Stimulated activated CD4-positive, alpha-beta T cell treated with anti-CD3 and anti-CD28 coated beads, TNF-alpha, amount 100 ng/mL, for 1 hour (primary cell): ENCODE measurements around the gene TUFT1.

ENCODE experiments used
- DNase-seq, 3 donors: peaks; one replicate each; pipeline ENCODE4 v3.0.0-alpha.2; 2020; ENCODE audit warnings: low read depth in 3 of 3, low spot score in 1 of 3

TUFT1 gene

DNA sequence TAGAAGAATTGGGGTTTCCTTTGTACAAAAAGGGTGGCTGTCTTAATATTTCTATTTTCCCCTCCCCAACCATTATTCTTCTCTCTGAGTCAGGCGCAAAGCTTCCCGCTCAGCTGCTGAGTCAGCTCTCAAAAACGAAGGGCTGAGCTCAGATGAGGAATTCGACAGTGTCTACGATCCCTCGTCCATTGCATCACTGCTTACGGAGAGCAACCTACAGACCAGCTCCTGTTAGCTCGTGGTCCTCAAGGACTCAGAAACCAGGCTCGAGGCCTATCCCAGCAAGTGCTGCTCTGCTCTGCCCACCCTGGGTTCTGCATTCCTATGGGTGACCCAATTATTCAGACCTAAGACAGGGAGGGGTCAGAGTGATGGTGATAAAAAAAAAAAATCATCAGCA is 3.0 kb upstream of the TUFT1 start:
- no peak for DNase-seq

DNA sequence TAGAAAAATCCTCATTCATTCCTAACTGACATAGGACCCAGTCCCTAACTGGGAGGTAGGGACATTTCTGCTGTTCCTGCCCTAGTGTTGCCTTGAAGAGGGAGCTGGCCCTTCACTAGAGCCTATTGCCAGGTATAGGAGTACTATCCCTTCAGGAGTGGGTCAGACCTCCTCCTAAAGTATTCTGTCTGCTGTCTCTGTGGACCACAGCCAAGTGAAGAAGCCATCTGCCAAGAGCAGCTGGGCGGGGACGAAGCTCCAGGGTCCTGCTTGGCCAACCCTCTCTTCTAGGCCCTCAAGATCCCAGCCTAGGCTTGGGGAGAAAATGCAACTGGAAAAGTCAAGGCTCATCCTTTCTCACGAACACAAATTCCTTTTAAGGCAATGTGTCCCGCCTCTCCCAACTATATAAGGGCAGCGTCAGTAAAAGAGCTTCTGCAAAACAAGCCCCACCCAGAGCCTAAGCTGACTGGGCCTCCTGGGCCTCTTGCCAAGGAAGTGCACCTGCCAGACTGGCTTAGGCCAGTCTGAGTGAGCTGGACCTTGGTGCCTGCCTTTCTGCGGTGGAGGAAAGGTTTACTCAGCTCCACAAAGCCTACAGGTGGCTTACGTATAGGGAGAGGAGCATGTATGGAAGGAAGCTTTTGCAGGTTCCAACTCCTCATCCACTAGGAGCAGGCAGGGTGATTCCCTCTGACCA is 638 bp upstream of the TUFT1 start:
- no peak for DNase-seq

DNA sequence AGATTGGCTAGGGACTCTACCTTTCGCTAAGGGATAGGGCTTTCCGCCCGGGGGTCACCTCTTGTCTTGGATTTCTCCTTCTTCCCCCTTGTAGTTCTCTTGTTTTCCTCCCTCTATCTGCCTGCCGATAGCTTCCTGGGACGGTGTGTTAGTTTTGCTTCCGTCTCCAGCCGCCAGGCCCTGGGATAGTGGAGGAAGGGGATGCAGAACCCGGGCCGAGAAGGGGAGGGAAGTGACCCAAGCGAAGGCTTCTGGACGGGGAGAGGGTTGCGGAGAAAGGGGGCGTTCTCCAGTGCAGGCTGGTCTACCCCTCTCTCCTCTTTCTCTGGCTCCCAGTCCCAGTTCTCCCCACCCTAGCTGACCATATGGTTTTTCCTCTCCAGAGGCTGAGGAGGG is 871 bp downstream of the TUFT1 start:
- DNase-seq, result no peak

DNA sequence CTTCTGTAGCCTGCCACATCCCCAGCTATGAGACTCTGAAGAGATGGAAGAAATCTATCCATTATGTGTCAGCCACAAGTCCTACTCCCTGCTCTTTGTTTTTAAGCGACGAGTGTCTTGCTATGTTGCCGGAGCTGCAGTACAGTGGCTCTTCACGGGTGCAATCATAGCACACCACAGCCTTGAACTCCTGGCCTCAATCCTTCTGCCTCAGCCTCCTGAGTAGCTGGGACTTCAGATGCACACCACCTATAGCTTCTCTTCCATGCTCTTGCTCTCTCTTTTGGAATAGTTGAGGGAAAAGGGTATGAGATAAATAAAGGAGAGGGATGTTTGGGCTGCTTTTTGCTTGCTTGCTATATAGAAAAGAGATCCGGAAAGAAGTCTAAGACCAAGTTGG is 1.6 kb downstream of the TUFT1 start:
- no peak for DNase-seq

DNA sequence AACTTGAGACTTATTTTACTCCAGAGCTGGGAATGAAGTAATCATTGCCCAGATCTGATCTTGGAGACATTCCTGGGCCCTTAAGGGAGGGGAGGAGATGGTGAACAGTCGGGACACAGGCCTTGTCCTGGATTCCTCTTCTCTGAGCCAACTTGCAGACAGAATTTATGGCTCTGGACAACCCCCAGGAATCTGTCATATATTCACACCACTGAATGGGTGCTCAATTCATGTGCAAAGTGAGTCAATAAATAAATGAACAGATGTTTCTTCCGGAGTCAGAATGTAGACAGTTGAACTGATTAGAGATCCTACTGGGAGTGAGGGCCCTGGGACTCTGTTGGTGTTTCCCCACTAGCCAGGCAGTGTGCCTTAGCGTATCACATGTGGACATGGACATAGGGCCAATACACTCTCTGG is 2.6 kb downstream of the TUFT1 start:
- no peak for DNase-seq

DNA sequence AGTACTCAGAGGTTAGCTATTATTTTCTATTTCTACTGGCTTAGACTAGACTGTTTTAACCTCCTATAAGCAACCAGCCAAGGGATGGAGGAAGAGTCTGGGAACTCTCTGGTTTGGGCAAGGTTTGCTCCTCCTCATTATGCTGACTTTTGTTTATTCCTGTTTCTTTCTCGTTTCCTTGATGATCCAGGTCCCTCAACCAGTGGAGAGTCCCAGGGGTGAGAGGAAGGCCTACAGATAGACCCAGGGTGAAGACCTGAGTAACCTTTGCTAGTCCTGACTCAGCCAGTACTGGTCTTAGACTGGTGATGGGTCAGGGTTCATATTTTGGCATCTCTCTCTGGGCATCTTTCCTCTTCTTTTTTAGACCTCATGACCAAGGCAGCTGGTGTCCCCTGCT is 5.4 kb downstream of the TUFT1 start:
- DNase-seq, result no peak

DNA sequence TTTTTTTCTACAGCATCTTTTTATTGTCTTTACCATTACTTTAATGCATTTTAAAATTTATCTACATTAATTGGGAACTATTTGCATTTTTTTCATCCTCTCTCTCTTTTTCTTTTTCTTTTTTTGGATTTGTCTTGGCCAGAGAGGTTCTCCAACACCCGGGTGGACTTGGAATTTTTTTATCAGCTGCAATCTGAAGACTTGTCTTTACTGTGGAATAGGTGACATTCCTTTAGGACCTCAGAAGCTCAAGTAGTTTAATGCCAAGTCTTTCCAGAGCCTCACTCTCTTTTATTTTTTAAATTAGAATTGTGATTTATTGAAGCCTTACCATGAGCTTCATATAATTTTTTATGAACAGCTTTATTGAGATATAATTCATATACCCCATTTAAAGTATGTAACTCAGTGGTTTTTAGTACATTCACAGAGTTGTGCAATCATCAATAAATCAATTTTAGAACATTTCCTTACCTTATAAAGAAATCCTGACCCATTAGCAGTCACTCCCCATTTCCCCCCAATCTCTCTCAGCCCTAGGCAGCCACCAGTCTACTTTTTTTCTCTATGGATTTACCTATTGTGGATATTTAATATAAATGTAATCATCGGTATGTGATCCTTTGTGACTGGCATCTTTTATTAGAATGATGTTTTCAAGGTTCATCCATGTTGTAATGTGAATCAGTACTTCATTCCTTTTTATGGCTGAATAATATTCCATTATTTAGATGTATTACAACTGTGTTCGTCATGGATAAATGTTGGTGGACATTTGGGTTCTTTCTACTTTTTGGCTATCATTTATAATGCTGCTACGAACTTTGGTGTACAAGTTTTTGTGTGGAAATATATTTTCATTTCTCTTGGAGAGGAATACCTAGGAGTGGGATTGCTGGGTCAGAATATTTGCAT is 6.2 kb downstream of the TUFT1 start:
- DNase-seq, result no peak

DNA sequence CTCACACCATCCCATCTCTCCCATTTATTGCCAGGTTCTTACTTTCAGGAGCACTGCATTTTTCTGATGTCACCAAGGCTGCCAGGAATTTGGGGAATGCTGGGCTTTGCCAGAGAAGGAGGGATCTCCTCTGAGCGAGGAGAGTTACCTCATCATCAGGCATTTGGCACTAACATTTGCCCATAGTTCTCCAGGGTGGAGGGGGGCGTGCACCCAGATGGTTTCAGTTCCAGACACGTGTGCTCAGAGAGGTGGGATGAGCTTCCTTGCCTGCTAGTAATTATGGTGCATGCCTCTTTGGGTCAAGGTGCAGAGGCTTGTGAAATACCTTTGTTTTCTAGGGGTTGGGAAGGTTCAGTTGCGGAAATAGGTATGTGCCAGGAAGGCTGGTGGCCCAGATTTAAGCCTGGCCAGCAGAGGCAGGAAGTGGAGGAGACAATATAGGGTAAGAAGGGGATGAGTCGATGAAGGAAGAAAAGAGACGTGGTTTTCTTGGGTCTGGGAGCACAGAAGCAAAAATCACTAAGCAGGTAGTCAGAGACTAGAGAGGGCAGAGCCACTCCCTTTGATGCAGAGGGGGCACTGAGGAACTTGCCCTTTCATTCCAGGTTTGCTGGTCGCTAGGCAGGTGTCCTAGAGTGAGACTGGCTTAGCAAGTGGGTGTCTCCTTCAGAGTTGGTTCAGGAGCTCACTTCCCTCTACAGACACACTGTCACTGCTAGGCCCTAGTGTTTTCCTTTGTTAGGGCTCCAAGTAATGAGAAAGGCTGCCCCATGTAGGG is 7.2 kb downstream of the TUFT1 start:
- no peak for DNase-seq

DNA sequence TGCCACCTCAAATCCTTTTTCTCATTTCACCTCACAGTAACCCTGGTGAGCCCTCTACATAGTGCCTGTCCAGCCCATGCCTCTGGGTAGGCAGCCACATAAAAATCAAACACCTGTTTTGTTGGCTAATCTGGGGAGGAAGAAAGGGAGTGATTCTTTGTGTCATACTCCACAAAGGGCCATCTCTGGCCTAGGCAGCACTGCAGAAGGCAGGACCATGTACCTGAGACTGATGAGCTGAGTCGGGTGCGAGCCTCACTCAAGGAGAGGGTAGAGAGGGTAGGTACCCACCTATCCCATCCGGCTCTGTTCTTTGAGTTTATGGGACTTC is 7.8 kb downstream of the TUFT1 start:
- no peak for DNase-seq

DNA sequence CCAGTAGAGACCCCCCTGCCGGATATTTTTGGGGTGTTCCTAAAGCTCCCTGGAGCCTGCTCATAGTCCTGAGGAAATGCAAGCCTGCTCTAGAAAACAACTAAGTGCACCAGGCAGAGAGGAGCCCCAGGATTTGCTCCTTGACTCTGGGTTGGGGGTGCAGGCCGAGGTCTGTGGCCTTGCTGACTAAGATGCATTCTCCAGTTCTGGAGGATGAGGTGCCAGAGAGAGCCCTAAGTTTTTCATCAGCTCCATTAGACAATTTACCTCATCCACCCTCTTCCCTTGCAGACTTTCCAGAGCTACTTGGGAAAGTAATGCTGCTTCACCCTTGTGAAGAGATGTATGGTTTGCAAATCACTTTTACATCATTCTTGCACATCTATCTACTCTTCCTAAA is 9.1 kb downstream of the TUFT1 start:
- DNase-seq, result no peak

DNA sequence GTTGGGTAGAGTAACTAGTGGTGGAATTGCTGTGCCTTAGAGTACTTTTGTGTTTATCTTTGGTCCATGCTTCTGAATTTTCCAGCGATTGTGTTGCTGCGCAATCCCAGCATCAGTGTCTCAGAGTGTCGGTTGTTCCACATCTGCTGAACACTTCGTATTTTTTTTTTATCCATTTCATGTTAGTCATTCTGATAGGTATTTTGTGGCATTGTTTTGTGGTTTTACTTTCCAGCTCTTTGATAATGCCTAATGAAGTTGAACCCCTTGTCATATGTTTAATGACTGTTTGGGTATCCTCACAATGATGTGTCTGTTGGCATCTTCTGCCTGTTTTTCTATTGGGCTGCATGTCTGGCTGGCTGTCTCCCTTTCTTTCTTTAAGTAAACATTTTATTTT is 13.6 kb downstream of the TUFT1 start:
- no peak for DNase-seq

DNA sequence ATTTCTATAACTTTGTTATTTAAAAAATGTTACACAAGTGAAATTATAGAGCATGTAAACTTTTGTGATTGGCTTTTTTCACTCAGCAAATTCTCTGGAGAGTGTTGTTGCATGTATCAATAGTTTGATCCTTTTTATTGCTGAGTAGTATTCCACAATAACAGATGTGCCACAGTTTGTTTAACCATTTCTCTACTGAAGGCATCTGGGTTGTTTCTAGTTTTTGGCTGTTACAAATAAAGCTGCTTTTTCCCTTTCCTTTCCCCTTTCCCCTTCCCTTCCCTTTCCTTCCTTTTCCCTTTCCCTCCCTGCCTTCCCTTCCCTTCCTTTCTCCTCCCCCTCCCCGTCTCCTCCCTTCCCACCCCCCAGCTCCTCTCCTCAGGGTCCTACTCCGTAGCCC is 15.9 kb downstream of the TUFT1 start:
- no peak for DNase-seq

DNA sequence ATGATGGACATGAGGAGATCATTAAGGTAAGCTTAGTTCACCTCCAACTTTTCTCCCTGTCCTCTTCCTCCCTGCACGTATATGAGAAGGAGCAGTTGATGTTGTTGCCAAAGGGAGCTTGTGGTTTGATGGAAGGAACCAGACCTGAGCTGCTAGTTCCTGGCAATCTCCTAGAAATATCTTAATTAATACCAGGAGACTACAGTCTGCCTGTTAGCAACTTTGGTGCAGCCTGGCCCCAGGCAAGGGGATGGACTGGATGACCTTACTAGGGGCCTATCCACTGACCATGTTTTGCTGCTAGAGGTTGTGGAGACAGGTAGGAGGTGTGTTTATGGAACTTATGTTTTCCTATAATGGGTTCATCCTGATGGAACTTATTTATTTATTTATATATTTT is 22.6 kb downstream of the TUFT1 start:
- no peak for DNase-seq

DNA sequence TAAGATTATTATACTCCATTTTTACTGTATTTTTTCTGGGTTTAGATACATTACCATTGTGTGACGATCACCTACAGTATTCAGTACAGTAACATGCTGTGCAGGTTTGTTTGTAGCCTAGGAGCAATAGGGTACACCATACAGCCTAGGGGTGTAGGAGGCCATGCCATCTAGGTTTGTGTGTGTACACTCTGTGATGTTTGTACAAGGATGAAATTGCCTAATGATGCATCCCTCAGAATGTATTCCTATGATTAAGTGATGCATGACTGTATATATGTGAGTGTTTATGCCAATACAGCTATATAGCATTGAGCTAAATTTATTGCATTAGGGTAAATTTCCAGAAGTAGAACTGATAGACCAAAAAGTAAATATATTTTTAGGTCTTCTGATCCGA is 23.3 kb downstream of the TUFT1 start:
- DNase-seq, result no peak

DNA sequence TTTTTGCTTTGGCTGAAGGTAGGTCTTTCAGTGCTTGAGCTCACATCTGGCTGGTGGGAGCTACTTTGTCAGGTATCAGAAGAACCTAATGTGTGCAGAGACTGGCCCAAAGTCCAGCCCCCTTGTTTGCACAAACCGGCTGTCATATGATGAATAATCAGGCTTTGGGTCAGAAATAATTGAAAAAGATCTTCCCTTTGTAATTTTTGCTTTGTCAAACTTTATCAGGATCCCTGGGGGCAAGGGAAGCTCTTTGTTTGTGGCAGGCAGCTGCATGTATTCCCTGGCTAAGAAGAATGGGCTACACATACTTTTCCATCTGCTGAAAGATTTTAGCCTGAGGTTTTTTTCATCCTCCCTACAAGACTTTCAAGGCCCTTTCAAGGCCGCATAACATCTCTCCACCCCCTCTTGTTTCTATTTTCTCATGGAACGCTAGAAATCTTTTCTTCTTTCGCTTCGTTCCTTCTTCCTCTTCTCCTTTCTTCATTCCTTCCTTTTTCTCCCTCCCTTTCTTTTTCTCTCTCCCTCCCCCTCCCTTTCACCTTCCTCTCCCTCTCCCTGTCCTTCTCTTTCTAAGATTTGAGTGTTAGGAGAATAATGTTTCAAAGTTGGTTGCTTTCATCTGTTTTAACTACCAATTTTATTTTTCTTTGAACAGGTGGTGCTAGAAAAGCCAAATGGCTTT is 25.5 kb downstream of the TUFT1 start:
- no peak for DNase-seq

DNA sequence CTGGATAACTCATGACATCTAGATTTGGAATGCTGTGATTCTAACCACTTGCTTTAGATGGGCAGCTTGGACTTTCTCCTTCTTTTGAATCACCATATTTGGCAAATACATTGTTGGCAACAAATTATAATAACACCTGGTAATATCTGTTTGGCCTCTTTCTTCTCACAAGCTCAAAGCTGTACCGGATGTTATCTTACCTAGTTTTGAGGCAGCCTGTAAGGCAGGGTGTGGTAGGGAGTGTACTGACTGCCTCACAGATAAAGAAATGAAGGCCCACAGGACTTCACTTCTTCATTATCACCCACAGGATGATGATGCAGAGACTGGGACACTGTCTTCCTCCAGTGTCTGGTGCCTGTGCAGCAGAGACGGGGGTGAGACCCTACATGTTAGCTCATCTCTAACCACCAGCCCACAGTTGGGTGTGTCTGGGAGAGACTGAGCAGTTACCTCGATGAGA is 28.5 kb downstream of the TUFT1 start:
- DNase-seq, result no peak

DNA sequence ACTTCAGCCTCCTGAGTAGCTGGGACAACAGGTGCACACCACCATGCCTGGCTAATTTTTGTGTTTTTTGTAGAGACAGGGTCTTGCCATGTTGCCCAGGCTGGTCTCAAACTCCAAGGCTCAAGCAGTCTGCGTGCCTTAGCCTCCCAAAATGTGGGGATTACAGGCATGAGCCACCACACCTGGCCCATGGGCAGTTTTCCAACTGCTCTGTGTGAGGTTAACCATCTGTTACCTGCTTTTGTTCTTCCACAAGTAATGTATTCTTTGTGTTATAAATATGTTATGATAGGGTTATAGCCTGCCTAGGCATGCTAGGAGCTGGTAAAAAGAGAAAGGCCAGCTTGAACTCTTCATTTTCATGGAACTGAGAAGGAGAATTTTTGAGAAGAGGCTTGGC is 30.7 kb downstream of the TUFT1 start:
- no peak for DNase-seq

DNA sequence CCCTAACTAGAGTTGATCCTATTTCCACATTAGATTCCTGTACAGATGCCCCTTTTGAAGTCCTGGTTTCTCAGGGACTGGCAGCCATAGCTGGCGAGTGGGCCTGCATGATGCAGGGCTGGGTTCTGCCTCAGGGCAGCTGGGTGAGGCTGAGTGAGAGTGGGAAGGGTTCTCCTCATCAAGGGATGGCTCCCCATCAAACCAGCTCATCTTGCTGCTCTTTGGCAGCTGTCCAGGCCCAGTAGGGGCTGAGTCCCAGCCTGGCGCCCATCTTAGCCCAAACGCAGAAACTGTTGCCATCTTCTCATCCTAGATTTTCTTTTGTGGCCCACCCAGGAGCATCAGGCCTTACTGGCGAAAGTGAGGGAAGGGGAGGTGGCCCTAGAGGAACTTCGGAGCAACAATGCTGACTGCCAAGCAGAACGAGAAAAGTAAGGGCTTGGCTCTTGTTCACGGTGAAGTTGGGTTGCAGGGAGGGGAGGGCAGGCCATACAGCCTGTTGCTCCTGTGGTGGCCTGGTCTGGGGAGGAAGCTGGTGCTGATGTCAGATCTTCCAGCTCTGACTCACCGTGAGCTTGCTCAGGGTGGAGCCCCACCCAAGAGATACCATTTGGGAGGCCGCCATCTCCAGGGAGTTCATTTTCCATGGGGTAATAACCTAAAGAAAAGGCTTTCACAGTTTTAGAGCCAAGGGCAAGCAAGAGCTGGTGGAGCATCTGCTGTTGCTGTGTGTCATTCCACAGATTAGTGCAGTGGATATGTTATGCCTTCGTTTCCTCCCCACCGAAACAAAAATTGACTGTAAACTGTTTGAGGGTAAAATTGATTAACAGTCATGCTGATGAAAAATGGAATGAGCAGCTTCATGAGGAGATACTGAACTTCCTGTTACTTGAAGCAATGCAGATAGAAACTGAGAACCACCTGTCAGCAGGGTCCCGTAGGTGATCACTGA is 34.7 kb downstream of the TUFT1 start:
- no peak for DNase-seq

DNA sequence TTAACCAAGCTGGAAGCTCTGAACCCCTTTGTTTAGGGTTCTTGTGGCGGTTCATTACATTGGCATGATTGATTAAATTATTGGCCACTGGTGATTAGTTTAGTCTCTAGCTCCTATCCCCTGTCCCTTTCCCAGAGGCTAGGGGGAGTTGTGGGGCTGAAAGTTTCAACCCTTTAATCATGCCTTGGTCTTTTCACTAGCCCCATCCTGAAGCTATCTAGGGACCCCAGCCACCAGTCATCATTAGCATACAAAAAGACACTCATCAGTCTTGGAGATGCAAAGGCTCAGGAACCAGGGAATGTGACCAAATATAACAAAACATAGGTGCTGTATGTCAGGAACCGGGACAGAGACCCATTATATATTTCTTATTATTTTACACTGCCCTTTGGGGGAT is 37.1 kb downstream of the TUFT1 start:
- DNase-seq, result no peak

DNA sequence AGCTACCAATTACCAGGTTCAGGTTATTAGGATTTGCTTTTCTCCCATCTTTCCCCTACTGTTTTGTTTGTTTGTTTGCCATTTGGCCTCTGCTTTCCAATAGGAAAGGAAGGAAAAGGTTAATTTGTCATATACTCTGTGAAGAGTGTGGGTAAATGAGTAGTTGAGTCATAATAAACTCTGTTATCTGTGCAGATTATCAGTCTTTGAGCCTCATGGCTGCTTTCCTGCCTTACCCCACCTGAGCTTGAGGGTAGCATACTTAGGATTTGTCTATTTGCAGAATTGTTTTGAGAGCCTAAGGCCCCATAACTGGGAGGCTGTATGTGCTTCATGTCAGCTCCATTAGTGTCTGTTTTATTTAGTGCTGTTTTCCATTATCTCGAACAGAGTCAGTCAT is 38.8 kb downstream of the TUFT1 start:
- no peak for DNase-seq
